ENCODE results near the gene SLC43A2.

Gene SLC43A2

GRCh38 chr17:1634841-1635650 lies 6.4 kb upstream of the SLC43A2 start:
- Histone ChIP-seq H3K9ac (no peak overlapping the region), H3K9me3 (ENCODE audit: control insufficient read depth, low read length) (no peaks in the 10 kb centered on the region), H3K79me2 (no peaks in the 10 kb centered on the region), H3K4me1 (peaks cover 25% of the 10 kb centered on the region), H2AFZ (no peak overlapping the region), H3K27me3 (ENCODE audit: control insufficient read depth, insufficient read depth, low read length) (no peaks in the 10 kb centered on the region), H3K4me2 (ENCODE audit: low read length) (no peak overlapping the region), H3K4me3 (ENCODE audit: low read depth, low read length) (no peak overlapping the region), H3K27ac (no peak overlapping the region), H3K36me3 (ENCODE audit: control insufficient read depth, insufficient read depth, low read length) (no peaks in the 10 kb centered on the region)
- TF ChIP-seq, protein P1, sequence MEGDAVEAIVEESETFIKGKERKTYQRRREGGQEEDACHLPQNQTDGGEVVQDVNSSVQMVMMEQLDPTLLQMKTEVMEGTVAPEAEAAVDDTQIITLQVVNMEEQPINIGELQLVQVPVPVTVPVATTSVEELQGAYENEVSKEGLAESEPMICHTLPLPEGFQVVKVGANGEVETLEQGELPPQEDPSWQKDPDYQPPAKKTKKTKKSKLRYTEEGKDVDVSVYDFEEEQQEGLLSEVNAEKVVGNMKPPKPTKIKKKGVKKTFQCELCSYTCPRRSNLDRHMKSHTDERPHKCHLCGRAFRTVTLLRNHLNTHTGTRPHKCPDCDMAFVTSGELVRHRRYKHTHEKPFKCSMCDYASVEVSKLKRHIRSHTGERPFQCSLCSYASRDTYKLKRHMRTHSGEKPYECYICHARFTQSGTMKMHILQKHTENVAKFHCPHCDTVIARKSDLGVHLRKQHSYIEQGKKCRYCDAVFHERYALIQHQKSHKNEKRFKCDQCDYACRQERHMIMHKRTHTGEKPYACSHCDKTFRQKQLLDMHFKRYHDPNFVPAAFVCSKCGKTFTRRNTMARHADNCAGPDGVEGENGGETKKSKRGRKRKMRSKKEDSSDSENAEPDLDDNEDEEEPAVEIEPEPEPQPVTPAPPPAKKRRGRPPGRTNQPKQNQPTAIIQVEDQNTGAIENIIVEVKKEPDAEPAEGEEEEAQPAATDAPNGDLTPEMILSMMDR (IDR thresholded peaks at IDR 0.05), result no peak

- Histone ChIP-seq H3K9me3 (ENCODE audit: control insufficient read depth, low read length) (no peaks in the 10 kb centered on the region), H3K9ac (no peak overlapping the region), H3K79me2 (no peaks in the 10 kb centered on the region), H3K27ac (no peak overlapping the region), H3K4me3 (ENCODE audit: low read depth, low read length) (no peak overlapping the region), H3K27me3 (ENCODE audit: control insufficient read depth, insufficient read depth, low read length) (no peaks in the 10 kb centered on the region), H2AFZ (no peak overlapping the region), H3K36me3 (ENCODE audit: control insufficient read depth, insufficient read depth, low read length) (no peaks in the 10 kb centered on the region), H3K4me1 (peaks cover 3% of the 10 kb centered on the region), H3K4me2 (ENCODE audit: low read length) (no peak overlapping the region)
- TF ChIP-seq, protein P1 (IDR thresholded peaks at IDR 0.05), result no peak
These were observed 2.0 kb upstream of the SLC43A2 start for GRCh38 chr17:1630662-1631061.

- Histone ChIP-seq H2AFZ (peak overlapping the region; percentile 96), H3K79me2 (peaks cover 2% of the 10 kb centered on the region), H3K27me3 (ENCODE audit: control insufficient read depth, insufficient read depth, low read length) (no peaks in the 10 kb centered on the region), H3K4me1 (peaks cover 3% of the 10 kb centered on the region), H3K9ac (no peak overlapping the region), H3K4me3 (ENCODE audit: low read depth, low read length) (peak overlapping the region; percentile 96), H3K36me3 (ENCODE audit: control insufficient read depth, insufficient read depth, low read length) (no peaks in the 10 kb centered on the region), H3K27ac (peak overlapping the region; percentile 91), H3K9me3 (ENCODE audit: control insufficient read depth, low read length) (no peaks in the 10 kb centered on the region), H3K4me2 (ENCODE audit: low read length) (peak overlapping the region; percentile 100)
- TF ChIP-seq, protein P1 (IDR thresholded peaks at IDR 0.05), result peak; percentile 52
These were observed 1.1 kb upstream of the SLC43A2 start for GRCh38 chr17:1629504-1630310.

DNA sequence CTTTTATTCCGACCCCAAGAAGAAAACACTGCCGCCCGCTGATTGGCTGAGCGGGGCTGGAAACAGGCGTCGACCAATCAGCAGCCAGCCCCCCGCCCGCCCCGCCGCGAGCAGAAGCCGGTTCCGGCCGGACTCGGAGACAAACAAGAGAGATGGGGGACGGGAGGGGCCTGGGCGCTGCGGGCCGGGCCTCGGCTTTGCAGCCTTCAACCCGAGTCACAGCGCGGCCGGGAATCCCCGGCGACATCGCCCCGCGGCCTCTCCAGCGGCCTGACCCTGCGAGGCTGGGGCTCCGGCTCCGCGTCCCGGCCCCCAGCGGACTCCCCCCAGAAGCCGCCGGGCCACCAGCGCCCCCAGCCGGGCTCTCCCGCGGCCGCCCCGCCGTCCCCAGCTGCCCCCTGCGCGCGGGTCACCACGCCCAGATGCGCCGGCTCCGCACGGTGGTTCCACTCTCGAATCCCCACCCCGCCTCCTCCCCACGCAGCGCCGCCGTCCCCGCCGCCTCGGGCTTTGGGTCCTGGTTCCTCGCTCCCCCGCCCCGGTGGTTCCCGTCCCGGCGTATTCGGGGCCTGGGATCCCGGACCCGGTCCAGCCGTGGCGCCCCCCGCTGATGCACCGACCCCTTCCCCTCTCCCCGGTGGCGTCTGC lies 346 bp upstream of the SLC43A2 start:
- Histone ChIP-seq H3K36me3 (ENCODE audit: control insufficient read depth, insufficient read depth, low read length) (no peaks in the 10 kb centered on the region), H3K27me3 (ENCODE audit: control insufficient read depth, insufficient read depth, low read length) (no peaks in the 10 kb centered on the region), H3K4me3 (ENCODE audit: low read depth, low read length) (peak overlapping the region; percentile 96), H3K79me2 (peaks cover 5% of the 10 kb centered on the region), H3K9me3 (ENCODE audit: control insufficient read depth, low read length) (no peaks in the 10 kb centered on the region), H3K27ac (peak overlapping the region; percentile 91), H3K4me1 (peaks cover 3% of the 10 kb centered on the region), H3K9ac (peak overlapping the region; percentile 85), H2AFZ (peak overlapping the region; percentile 96), H3K4me2 (ENCODE audit: low read length) (peak overlapping the region; percentile 100)
- TF ChIP-seq, protein P1 (IDR thresholded peaks at IDR 0.05), result peak; percentile 36

All from parathyroid adenoma (tissue), 2 donors.